ENCODE data around the gene AKR1B1. TPM values are rescaled to one million over a fixed set of nuclear protein-coding genes. Genes with fewer than 3 reads are reported as not detected.

The AKR1B1 gene
- total and polyA plus RNA-seq, 9 of the 15 experiments (the other 6 are each of a cell fraction or from before 2014, with no cell fraction given) = 2.0 to 10.6 (median 6.2) TPM

DNA sequence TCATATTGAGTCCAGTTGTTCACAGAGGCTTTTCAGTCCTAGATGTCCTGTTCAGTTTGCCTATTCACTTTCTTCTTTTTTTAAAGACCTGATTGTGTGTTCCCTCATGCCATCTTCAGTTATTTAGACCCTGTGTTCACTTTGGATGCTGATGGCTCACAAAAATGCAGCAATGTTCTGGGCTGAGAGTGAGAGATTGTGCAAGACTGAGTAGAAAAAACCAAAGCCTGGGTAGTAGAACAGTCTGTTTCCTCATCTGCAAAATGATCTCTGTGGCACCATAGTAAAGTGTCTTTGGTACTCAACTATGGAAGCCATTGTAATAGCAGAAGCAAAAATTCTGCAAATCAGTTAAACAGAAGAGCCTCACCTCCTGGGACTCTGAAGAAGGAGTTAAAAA is 43.2 kb downstream of the AKR1B1 start (continued):
- TF ChIP-seq, protein P1, sequence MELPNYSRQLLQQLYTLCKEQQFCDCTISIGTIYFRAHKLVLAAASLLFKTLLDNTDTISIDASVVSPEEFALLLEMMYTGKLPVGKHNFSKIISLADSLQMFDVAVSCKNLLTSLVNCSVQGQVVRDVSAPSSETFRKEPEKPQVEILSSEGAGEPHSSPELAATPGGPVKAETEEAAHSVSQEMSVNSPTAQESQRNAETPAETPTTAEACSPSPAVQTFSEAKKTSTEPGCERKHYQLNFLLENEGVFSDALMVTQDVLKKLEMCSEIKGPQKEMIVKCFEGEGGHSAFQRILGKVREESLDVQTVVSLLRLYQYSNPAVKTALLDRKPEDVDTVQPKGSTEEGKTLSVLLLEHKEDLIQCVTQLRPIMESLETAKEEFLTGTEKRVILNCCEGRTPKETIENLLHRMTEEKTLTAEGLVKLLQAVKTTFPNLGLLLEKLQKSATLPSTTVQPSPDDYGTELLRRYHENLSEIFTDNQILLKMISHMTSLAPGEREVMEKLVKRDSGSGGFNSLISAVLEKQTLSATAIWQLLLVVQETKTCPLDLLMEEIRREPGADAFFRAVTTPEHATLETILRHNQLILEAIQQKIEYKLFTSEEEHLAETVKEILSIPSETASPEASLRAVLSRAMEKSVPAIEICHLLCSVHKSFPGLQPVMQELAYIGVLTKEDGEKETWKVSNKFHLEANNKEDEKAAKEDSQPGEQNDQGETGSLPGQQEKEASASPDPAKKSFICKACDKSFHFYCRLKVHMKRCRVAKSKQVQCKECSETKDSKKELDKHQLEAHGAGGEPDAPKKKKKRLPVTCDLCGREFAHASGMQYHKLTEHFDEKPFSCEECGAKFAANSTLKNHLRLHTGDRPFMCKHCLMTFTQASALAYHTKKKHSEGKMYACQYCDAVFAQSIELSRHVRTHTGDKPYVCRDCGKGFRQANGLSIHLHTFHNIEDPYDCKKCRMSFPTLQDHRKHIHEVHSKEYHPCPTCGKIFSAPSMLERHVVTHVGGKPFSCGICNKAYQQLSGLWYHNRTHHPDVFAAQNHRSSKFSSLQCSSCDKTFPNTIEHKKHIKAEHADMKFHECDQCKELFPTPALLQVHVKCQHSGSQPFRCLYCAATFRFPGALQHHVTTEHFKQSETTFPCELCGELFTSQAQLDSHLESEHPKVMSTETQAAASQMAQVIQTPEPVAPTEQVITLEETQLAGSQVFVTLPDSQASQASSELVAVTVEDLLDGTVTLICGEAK (IDR thresholded peaks at IDR 0.05) = no peak
- TF ChIP-seq, protein P1 (CRISPR knock-in tag; IDR thresholded peaks at IDR 0.05) = no peak
- TF ChIP-seq CEBPB (tag; IDR thresholded peaks at IDR 0.05) (0 out of 2 replicates have a peak, but pooled peaks have one; percentile 19), SRF (CRISPR knock-in tag; IDR thresholded peaks at IDR 0.05) (no peak), ZNF121 (CRISPR knock-in tag; conservative IDR thresholded peaks at IDR 0.05) (no peak)
